ENCODE data around the gene ZNF827.

- no peak for TF ChIP-seq EP300 (IDR thresholded peaks at IDR 0.05; ENCODE audit: borderline replicate concordance)
- TF ChIP-seq YY1 (IDR thresholded peaks at IDR 0.05; ENCODE audit: low read depth): no peak
- no peak for TF ChIP-seq RAD21 (IDR thresholded peaks at IDR 0.05; ENCODE audit: low read depth)
- no peak for TF ChIP-seq USF1 (IDR thresholded peaks at IDR 0.05)
- TF ChIP-seq TEAD4 (IDR thresholded peaks at IDR 0.05): no peak
- no peak for TF ChIP-seq MAX (IDR thresholded peaks at IDR 0.05)
- TF ChIP-seq NFIC (IDR thresholded peaks at IDR 0.05): no peak
- no peak for TF ChIP-seq REST (IDR thresholded peaks at IDR 0.05; ENCODE audit: low read depth)
- no peak for TF ChIP-seq EGR1 (IDR thresholded peaks at IDR 0.05)
- 0 out of 2 replicates have a peak, but pooled peaks have one; percentile 9 for TF ChIP-seq CEBPB (IDR thresholded peaks at IDR 0.05)
- no peak for TF ChIP-seq TAF1 (IDR thresholded peaks at IDR 0.05; ENCODE audit: low read depth)
Observed at GRCh38 chr4:145945431-145946155, 7.0 kb upstream of the ZNF827 start.
